Naive thymus-derived CD4-positive, alpha-beta T cell (primary cell): ENCODE results near the gene FBLN1. TPM values are rescaled to one million over a fixed set of nuclear protein-coding genes. Genes with fewer than 3 reads are reported as not detected.
"Not testable (repeated sequence)": the region's sequence is repeated elsewhere in the genome, so short reads cannot be mapped to it uniquely, and the experiment has no call there.

Experiments
- ATAC-seq: fragments of 150-1000 bp; cut with Tn5 transposase; 2 replicates; pipeline ENCODE4 v1.10.0; 2021; ENCODE audit warnings: mild to moderate bottlenecking, moderate library complexity
- CTCF ChIA-PET: fragments of 350-600 bp; sonication (Branson Sonifier 250); formaldehyde crosslinking; loops from one replicate; lab custom pipeline; 2021; ENCODE audit warnings: antibody characterized with exemption; lab: Charles Lee
- POLR2A ChIA-PET: fragments of 350-600 bp; sonication (Branson Sonifier 250); formaldehyde crosslinking; loops from one replicate; lab custom pipeline; 2021; ENCODE audit warnings: antibody characterized with exemption, inconsistent platforms; lab: Charles Lee
- DNase-seq, 9 donors: peaks; one replicate each; pipeline versions ENCODE4 v3.0.0 to v3.0.0-alpha.2; 2020 to 2022; ENCODE audit warnings: mixed read lengths in 1 of 9
- H3K27ac ChIP-seq: one replicate; pipeline ENCODE4 v1.7.0; 2013; ENCODE audit warnings: mild to moderate bottlenecking, low read depth, low read length, moderate library complexity
- H3K27me3 ChIP-seq, 2 donors: one replicate each; pipeline ENCODE4 v1.7.0; 2013; ENCODE audit warnings: low read length in 2 of 2, mild to moderate bottlenecking in 2 of 2, moderate library complexity in 2 of 2; ENCODE audit not compliant: control insufficient read depth in 2 of 2, insufficient read depth in 2 of 2
- H3K36me3 ChIP-seq, 3 experiments: 1 replicate in 2 of 3; 2 replicates in 1 of 3; pipeline ENCODE4 v1.7.0; 2013; ENCODE audit warnings: low read length in 3 of 3, mild to moderate bottlenecking in 3 of 3, moderate library complexity in 1 of 3; ENCODE audit not compliant: insufficient read depth in 3 of 3, control insufficient read depth in 2 of 3
- H3K4me1 ChIP-seq, 2 donors: one replicate each; pipeline ENCODE4 v1.7.0; 2013; ENCODE audit warnings: low read length in 2 of 2, mild to moderate bottlenecking in 2 of 2, moderate library complexity in 1 of 2; ENCODE audit not compliant: control insufficient read depth in 2 of 2, insufficient read depth in 2 of 2
- H3K4me3 ChIP-seq: 2 replicates; pipeline ENCODE4 v1.7.0; 2013; ENCODE audit warnings: mild to moderate bottlenecking, low read length
- H3K9me3 ChIP-seq, 3 experiments: 1 replicate in 2 of 3; 2 replicates in 1 of 3; pipeline ENCODE4 v1.7.0; 2013; ENCODE audit warnings: low read length in 3 of 3; ENCODE audit not compliant: control insufficient read depth in 2 of 3
- H3K27ac Mint-ChIP-seq, 9 donors: one replicate each; pipeline ENCODE4 v1.8.0; 2020 to 2022; ENCODE audit warnings: mixed read lengths in 9 of 9, mild to moderate bottlenecking in 8 of 9, moderate library complexity in 5 of 9, inconsistent platforms in 2 of 9
- H3K27me3 Mint-ChIP-seq, 5 donors: one replicate each; pipeline ENCODE4 v1.8.0; 2021 to 2022; ENCODE audit warnings: mixed read lengths in 5 of 5, mild to moderate bottlenecking in 1 of 5
- H3K36me3 Mint-ChIP-seq, 5 donors: one replicate each; pipeline ENCODE4 v1.8.0; 2020 to 2022; ENCODE audit warnings: mixed read lengths in 5 of 5, mild to moderate bottlenecking in 3 of 5, inconsistent platforms in 1 of 5
- H3K4me1 Mint-ChIP-seq, 7 donors: one replicate each; pipeline ENCODE4 v1.8.0; 2020 to 2022; ENCODE audit warnings: mixed read lengths in 7 of 7, mild to moderate bottlenecking in 3 of 7, inconsistent platforms in 1 of 7
- H3K4me3 Mint-ChIP-seq, 10 donors: one replicate each; pipeline ENCODE4 v1.8.0; 2020 to 2022; ENCODE audit warnings: mild to moderate bottlenecking in 10 of 10, mixed read lengths in 10 of 10, moderate library complexity in 6 of 10, inconsistent platforms in 2 of 10
- H3K9me3 Mint-ChIP-seq, 11 donors: one replicate each; pipeline ENCODE4 v1.8.0; 2020 to 2022; ENCODE audit warnings: mixed read lengths in 11 of 11, mild to moderate bottlenecking in 4 of 11, inconsistent platforms in 1 of 11, moderate library complexity in 1 of 11
- intact Hi-C, 2 donors: fragments of 100-400 bp; cut with micrococcal nuclease; formaldehyde crosslinking; loops; one replicate each; pipeline ENCODE4 v1.15.1; 2023
- polyA plus RNA-seq, 2 donors: library from polyadenylated mRNA; unstranded; fragments of 300-500 nt; fragmentation: Illumina TruSeq; gene quantifications; one replicate each; pipeline ENCODE4 v1.2.3, GENCODE V29; 2021
- total RNA-seq, 6 experiments: library from RNA in 5 of 6; stranded (reverse) in 5 of 6; gene quantifications; 1 replicate in 5 of 6; 2 replicates in 1 of 6; pipeline ENCODE4 v1.2.3 and lab custom pipeline; 2021 to 2026

Gene FBLN1
- total and polyA plus RNA-seq, 7 experiments from 2014 or later, result 0.11 to 1.1 TPM; not detected in 5

- intact Hi-C loops, result no loop called here
- POLR2A ChIA-PET, result no interaction called here
- Histone ChIP-seq H3K27me3 (no peaks in the 10 kb centered on the region), H3K4me3 (no peak overlapping the region), H3K9me3 (no peaks in the 10 kb centered on the region), H3K4me1 (no peaks in the 10 kb centered on the region), H3K36me3 (no peaks in the 10 kb centered on the region), H3K27ac (no peak overlapping the region)
- DNase-seq (no peak), ATAC-seq (no peak)
- H3K4me1 Mint-ChIP-seq, result no peaks in the 10 kb centered on the region
- H3K27ac Mint-ChIP-seq, result no peak overlapping the region
- H3K9me3 Mint-ChIP-seq, result no peaks in the 10 kb centered on the region
- H3K4me3 Mint-ChIP-seq, result no peak overlapping the region
- H3K36me3 Mint-ChIP-seq, result no peaks in the 10 kb centered on the region
- peaks cover 0 to 16% (median 0%) of the 10 kb centered on the region in 5 donors for H3K27me3 Mint-ChIP-seq
- CTCF ChIA-PET, result no interaction called here
Measured at GRCh38 chr22:45537734-45538181, 35.1 kb downstream of the FBLN1 start.

DNA sequence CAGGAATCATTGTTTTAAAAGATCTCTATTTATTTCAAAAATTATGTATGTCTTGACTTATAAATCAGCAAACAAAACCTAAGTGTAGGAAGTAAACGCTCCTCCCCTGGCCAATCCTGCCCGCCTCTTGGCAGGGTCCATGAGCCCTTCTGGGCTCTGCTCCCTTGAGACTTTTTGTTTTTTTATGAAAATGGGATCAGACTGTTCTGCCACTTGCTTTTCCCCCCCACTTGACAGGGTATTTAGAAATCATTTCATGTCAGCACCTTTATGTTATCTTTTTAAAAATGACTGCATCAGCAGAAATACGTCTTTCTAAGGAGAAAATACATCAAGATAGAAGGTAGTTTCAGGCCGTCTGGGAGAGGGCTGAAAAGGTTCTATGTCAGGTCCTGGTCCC is 35.6 kb downstream of the FBLN1 start:
- no peak overlapping the region for H3K4me3 Mint-ChIP-seq

GRCh38 chr22:45540122-45540521 is 37.4 kb downstream of the FBLN1 start:
- CTCF ChIA-PET, result no interaction called here
- peaks cover 0 to 16% (median 0%) of the 10 kb centered on the region in 5 donors for H3K27me3 Mint-ChIP-seq
- POLR2A ChIA-PET, result no interaction called here
- H3K4me1 ChIP-seq, result no peaks in the 10 kb centered on the region
- no peak overlapping the region for H3K4me3 Mint-ChIP-seq
- no peak overlapping the region for H3K4me3 ChIP-seq
- no peaks in the 10 kb centered on the region for H3K36me3 Mint-ChIP-seq
- no peaks in the 10 kb centered on the region for H3K27me3 ChIP-seq
- H3K4me1 Mint-ChIP-seq, result no peaks in the 10 kb centered on the region
- no peak overlapping the region for H3K27ac ChIP-seq
- no peaks in the 10 kb centered on the region for H3K36me3 ChIP-seq
- no peaks in the 10 kb centered on the region for H3K9me3 ChIP-seq
- intact Hi-C loops, result no loop called here
- DNase-seq, result no peak
- no peak overlapping the region for H3K27ac Mint-ChIP-seq
- ATAC-seq, result no peak
- H3K9me3 Mint-ChIP-seq, result peaks cover 0 to 2% (median 0%) of the 10 kb centered on the region in 11 donors

More for the DNA sequence above, 35.6 kb downstream of the FBLN1 start:
- Histone ChIP-seq H3K9me3 (no peaks in the 10 kb centered on the region), H3K27me3 (no peaks in the 10 kb centered on the region), H3K4me1 (no peaks in the 10 kb centered on the region), H3K36me3 (no peaks in the 10 kb centered on the region), H3K4me3 (no peak overlapping the region), H3K27ac (no peak overlapping the region)
- Mint-ChIP-seq H3K9me3 (no peaks in the 10 kb centered on the region), H3K27me3 (peaks cover 0 to 16% (median 0%) of the 10 kb centered on the region in 5 donors), H3K27ac (no peak overlapping the region), H3K4me1 (no peaks in the 10 kb centered on the region), H3K36me3 (no peaks in the 10 kb centered on the region)
- ChIA-PET POLR2A (no interaction called here), CTCF (no interaction called here)
- DNase-seq, result no peak
- intact Hi-C loops, result no loop called here
- ATAC-seq, result no peak

DNA sequence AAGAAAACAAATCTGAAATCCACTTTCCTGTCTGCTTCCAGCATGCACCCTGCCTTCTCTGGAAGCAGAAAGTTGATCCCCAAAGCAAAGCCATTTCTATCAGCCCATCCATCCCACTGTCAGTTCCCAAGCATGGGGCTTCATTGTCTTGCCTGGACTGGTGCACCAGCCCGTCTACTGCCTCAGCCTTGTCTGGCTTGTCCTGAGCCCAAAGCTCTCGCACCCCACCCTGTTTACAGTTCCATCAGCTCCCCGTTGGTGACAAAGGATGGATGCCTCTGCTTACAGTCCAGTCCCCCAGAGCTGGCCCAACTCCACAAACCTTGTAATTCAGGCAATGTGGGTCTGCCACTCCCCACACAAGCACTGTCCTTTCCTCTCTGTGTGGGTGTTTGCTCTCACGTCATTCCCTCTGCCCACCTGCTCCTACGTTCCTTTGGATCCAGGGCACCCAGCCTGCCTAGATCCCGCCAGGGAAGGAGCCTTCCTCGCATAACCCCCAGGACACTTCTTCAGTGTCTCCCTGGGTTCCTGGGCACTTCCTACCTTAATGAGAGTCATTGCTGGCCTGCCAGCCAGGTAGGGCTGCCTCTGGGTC is 38.8 kb downstream of the FBLN1 start:
- H3K9me3 Mint-ChIP-seq, result peaks cover 0 to 2% (median 0%) of the 10 kb centered on the region in 11 donors
- POLR2A ChIA-PET, result no interaction called here
- Histone ChIP-seq H3K27me3 (no peaks in the 10 kb centered on the region), H3K4me1 (no peaks in the 10 kb centered on the region), H3K36me3 (no peaks in the 10 kb centered on the region), H3K27ac (no peak overlapping the region), H3K4me3 (no peak overlapping the region), H3K9me3 (no peaks in the 10 kb centered on the region)
- DNase-seq, result no peak
- peaks cover 0 to 16% (median 3%) of the 10 kb centered on the region in 5 donors for H3K27me3 Mint-ChIP-seq
- H3K27ac Mint-ChIP-seq, result no peak overlapping the region
- H3K4me3 Mint-ChIP-seq, result no peak overlapping the region
- no peaks in the 10 kb centered on the region for H3K36me3 Mint-ChIP-seq
- intact Hi-C loops, result no loop called here
- no peaks in the 10 kb centered on the region for H3K4me1 Mint-ChIP-seq
- ATAC-seq, result no peak
- CTCF ChIA-PET, result no interaction called here

DNA sequence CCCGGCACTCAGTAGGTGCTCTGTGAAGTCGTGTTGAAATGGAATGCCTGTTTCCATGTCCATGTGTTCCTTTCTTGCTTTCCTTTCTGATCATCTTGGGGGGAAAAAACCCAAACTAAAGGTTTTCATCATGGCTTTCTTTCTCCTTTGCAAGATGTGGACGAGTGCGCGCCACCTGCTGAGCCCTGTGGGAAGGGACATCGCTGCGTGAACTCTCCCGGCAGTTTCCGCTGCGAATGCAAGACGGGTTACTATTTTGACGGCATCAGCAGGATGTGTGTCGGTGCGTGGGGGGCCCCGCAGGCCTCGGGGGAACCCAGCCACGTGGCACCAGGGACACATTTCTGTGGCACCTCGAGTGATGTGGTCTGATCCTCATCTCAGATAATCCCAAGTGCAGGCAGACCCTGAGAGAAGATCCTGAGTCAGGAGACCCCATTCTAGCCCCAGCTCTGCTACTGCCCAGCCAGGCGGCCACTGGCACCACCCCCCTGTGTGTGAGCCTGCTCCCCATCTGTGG is 39.4 kb downstream of the FBLN1 start:
- POLR2A ChIA-PET, result no interaction called here
- DNase-seq, result no peak
- no peaks in the 10 kb centered on the region for H3K36me3 ChIP-seq
- H3K4me3 ChIP-seq, result no peak overlapping the region
- no peak for ATAC-seq
- Mint-ChIP-seq H3K36me3 (no peaks in the 10 kb centered on the region), H3K9me3 (peaks cover 0 to 2% (median 0%) of the 10 kb centered on the region in 11 donors), H3K27ac (no peak overlapping the region), H3K4me1 (no peaks in the 10 kb centered on the region), H3K27me3 (peaks cover 0 to 16% (median 3%) of the 10 kb centered on the region in 5 donors), H3K4me3 (no peak overlapping the region)
- no peaks in the 10 kb centered on the region for H3K4me1 ChIP-seq
- intact Hi-C loops, result no loop called here
- no peaks in the 10 kb centered on the region for H3K9me3 ChIP-seq
- H3K27me3 ChIP-seq, result no peaks in the 10 kb centered on the region
- no peak overlapping the region for H3K27ac ChIP-seq
- CTCF ChIA-PET, result no interaction called here

DNA sequence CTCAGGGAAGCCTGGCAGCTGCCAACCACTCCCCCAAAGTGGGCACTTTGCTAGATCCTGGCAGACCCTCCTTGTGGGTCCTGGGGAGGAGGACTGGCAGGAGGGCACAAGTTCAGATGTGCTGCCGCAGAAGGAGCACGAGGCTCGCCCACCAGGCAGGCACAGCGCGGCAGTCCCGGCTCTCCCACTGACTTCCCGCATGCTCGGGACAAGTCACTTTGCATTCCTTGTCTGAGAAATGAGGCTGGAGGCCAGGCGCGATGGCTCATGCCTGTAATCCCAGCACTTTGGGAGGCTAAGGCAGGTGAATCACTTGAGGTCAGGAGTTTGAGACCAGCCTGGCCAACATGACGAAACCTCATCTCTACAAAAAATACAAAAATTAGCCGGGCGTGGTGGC is 40.1 kb downstream of the FBLN1 start:
- H3K27me3 ChIP-seq, CTCF ChIA-PET, H3K36me3 Mint-ChIP-seq, H3K4me1 ChIP-seq, H3K4me3 ChIP-seq, H3K27ac ChIP-seq, H3K4me3 Mint-ChIP-seq, H3K9me3 ChIP-seq, DNase-seq, POLR2A ChIA-PET, H3K27ac Mint-ChIP-seq, H3K9me3 Mint-ChIP-seq, H3K36me3 ChIP-seq, H3K4me1 Mint-ChIP-seq, ATAC-seq, intact Hi-C loops: not testable (repeated sequence)
- H3K27me3 Mint-ChIP-seq, result peaks cover 0 to 16% (median 3%) of the 10 kb centered on the region in 5 donors

DNA sequence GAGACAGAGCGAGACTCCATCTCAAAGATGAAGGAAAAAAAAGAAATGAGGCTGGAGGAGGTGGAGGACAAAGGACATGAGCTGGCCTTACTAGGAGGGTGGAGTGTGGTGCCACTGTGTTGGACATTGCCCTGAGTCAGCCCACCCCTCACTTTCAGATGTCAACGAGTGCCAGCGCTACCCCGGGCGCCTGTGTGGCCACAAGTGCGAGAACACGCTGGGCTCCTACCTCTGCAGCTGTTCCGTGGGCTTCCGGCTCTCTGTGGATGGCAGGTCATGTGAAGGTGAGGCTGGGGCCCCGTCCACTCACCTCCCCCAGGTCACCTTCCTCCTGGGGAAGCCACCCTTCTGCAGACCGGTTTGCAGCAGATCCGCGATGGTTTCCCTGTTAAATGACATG is 40.6 kb downstream of the FBLN1 start:
- Mint-ChIP-seq H3K36me3 (no peaks in the 10 kb centered on the region), H3K4me1 (no peaks in the 10 kb centered on the region), H3K9me3 (peaks cover 0 to 2% (median 0%) of the 10 kb centered on the region in 11 donors), H3K27me3 (peaks cover 0 to 16% (median 3%) of the 10 kb centered on the region in 5 donors), H3K27ac (no peak overlapping the region), H3K4me3 (no peak overlapping the region)
- Histone ChIP-seq H3K27ac (no peak overlapping the region), H3K9me3 (no peaks in the 10 kb centered on the region), H3K36me3 (no peaks in the 10 kb centered on the region), H3K4me1 (no peaks in the 10 kb centered on the region), H3K4me3 (no peak overlapping the region), H3K27me3 (no peaks in the 10 kb centered on the region)
- no peak for DNase-seq
- CTCF ChIA-PET, result no interaction called here
- intact Hi-C loops, result no loop called here
- no peak for ATAC-seq
- POLR2A ChIA-PET, result no interaction called here
